GM19240 (cell line): Measurements from ENCODE around the gene TAF1B.
A peak's percentile ranks its signal among the peaks of the same experiment; 100 is the strongest.

ENCODE experiments used
- DNase-seq: peaks from one replicate; pipeline ENCODE4 v3.0.0; 2011; ENCODE audit warnings: low spot score; ENCODE audit not compliant: insufficient read length

The TAF1B gene

GRCh38 chr2:9939587-9940485 lies 96.6 kb downstream of the TAF1B start:
- DNase-seq: no peak

GRCh38 chr2:9941196-9941995 lies 98.1 kb downstream of the TAF1B start:
- no peak for DNase-seq

DNA sequence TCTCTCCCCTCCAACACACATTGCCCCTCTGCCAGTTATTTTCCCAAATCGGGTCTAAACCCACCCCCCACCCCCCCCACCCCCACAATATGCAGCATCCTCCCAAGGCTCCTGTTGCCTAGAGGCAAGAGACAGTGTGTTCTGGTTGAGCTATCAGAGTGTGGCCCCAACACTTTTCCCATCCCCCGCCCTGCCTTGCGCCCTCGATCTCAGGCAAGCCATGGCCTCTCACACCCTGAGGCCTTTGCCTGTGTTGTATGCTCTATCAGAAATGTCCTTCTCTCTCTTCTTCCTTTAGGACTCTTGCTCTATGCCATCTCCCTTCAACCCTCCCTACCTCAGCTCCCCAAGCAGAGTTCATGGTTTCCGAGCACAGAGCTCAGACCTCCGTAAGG lies 98.7 kb downstream of the TAF1B start:
- DNase-seq: no peak

- DNase-seq: no peak
These were observed 101.1 kb downstream of the TAF1B start for GRCh38 chr2:9944330-9944758.

- no peak for DNase-seq
These were observed 102.3 kb downstream of the TAF1B start for GRCh38 chr2:9945596-9945995.

GRCh38 chr2:9946076-9946475 lies 102.8 kb downstream of the TAF1B start:
- DNase-seq: no peak

GRCh38 chr2:9946818-9947217 lies 103.5 kb downstream of the TAF1B start:
- DNase-seq: no peak

- no peak for DNase-seq
These were observed 105.4 kb downstream of the TAF1B start for GRCh38 chr2:9948721-9949120.

- DNase-seq: no peak
These were observed 106.1 kb downstream of the TAF1B start for GRCh38 chr2:9949239-9949991.

- DNase-seq: no peak
These were observed 106.8 kb downstream of the TAF1B start for GRCh38 chr2:9949992-9950520.

DNA sequence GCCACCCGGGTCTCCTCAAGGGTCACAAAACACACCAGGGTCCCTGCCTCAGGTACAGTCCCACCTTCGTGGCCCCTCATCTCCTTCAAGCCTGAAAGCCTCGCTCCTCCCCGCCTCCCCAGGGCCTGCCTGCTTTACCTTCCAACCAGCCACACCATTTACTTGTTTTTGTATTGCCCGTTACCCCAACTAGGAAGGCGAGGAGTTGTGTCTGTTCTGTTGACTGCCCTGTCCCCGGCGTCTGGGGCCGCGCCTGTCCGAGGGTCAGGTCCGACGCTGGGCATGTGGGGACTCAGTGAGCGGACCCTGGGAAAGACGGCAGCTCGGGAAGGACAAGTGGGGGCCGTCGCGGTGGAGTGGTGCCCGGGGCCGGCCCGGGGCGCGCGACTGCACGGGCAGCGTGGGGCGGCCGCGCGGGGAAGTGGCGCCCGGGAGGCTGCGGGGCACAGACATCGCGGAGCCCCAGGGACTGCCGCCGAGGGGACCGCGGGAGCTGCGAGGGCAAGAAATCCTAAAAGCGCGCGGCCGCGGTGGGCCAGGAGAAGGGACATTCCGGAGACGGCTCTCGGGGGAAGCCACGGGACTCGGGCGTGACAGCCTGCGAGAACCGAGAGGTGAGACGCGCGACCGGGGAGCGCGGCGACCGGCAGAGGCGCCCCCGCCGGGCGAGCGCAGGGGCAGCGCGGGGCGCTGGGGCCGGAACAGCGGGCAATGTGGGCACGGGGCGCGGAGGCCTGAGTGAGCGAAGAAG lies 107.4 kb downstream of the TAF1B start:
- DNase-seq: peak; percentile 39

DNA sequence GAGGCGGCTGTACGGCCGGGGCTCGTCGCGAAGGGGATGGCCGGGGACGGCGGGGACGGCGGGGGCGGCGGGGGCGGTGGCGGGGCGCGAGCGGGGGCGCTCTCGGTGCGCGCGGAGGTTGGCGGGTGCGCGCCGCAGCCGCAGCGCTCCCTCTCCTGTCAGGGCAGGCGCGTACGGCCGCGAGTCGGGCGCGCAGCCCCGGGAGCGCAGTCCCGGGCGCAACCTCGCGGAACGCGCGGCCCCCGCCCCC lies 107.9 kb downstream of the TAF1B start:
- no peak for DNase-seq

DNA sequence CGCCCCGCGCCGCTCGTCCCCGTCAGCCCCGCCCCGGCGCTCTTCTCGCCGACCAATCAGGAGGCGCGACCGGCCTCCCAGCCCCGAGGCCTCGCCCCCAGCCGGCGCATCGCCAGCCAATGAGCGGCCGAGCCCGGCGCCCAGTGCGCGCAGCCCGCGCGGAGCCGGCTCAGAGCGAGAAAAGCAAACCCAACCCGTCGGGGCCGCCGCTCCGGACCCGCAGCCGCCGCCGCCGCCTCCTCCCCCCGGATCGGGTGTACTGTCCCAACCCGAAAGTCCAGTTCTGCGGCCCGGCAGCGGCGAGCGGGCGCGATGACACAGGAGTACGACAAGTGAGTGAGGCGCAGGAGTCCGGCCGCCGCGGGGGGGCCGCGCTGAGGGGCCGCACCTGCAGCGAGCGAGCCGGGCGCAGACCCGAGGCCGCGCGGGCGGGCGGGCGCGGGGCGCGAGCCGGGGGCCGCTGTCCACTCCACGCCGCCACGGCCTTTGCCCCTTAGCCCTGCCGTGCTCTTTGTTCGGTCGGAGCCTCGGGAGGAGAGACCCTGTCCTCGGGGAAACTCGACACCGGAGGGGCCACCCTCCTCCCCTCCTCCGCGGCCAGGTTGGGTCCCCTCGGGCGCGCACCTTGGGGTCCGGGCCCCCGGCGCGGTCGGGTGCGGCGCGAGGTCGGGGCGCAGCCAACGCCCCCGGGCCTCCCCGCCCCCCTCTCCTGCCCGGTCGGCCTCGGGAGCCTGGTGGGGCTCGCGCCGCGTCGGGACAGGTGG lies 108.4 kb downstream of the TAF1B start, which contains the start of gene GRHL1:
TSS of gene GRHL1 (plus strand) at position 172 of the 764 bp plus-strand sequence. CDS start at position 313, 141 bp downstream.
- peak; percentile 98 for DNase-seq

DNA sequence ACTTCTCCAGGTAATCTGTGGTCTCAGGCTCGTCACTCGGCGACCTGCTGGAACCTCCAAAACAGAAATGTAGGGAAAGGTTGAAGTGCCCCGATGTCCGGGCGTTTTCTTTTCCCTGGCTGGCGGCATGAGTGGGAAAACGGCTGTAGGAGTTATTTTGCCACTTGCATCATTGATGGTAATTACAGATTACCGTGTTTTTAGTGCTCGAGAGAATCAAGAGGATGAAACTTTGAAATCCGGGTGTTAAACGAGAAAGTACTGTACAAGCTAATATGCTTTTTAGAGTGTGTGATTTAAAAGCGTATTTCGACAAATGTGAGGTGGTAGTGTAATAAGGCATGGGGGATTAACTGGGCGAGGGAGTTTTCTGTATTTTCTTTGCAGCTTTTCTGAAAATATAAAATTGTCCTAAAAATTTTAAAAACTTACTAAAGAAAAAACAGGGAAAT lies 109.0 kb downstream of the TAF1B start:
- DNase-seq: no peak

DNA sequence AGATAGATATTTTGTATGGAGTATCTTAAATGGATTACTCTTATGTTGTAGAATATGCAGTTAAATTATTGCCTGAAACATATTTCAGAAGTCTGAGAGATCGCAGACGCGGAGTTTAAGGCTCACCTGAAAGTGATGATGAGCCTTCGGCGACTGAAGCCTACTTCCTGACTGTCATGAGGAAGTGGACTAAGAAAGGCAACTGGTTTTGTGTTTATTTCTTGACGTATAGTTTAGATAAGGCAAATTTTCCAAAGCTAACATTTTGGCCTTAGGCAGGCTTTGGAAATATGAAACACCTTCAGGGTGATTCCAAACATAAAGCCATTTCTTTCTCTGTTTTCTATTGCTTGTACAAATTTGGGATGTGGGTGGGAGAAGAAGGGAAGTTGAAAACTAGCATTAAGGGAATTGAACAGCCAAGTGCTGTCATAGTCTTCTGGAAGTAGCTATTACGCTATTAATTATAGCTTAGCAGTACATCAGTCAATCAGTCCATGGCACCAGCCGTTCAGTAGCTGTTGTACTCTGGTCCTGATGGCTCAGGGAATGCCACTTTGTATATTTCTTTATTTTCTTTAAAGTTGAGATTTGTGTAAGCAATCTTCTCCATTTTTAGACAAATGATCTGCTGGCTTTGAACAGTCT lies 109.7 kb downstream of the TAF1B start:
- DNase-seq: no peak

DNA sequence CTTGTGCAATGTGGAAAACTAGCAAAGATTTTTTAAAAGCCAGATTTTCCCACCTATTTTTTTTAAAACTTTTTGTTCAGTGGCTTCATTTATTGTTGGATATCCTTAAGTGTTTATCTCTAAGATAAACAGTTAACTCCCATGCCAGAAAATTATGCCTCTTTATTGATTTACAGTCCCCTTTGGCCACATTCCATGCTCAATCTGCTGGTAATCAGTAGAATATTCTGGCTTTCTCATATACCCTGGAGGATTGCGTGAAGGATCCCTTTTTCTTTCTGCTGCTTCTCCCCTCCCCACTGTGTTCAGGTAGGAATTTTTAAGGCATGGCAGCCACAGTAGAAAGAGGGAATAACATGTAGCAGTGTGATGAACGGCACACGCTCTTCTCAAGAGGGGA lies 110.9 kb downstream of the TAF1B start:
- DNase-seq: no peak

DNA sequence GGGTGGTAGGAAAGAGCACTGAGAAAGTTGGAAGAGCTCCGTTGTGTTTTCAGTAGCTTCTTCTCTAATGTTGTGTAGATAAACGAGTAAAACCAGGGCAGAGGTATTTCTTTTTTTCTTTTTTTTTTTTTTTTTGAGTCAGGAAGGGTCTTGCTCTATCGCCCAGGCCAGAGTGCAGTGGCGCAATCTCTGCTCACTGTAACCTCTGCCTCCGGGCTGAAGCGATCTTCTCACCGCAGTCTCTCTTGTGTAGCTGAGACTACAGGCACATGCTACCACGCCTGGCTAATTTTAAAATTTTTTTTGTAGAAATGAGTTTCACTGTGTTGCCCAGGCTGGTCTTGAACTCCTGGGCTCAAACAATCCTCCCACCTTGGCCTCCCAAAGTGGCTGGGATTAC lies 114.8 kb downstream of the TAF1B start:
- no peak for DNase-seq

GRCh38 chr2:9959262-9959661 lies 116.0 kb downstream of the TAF1B start:
- no peak for DNase-seq

DNA sequence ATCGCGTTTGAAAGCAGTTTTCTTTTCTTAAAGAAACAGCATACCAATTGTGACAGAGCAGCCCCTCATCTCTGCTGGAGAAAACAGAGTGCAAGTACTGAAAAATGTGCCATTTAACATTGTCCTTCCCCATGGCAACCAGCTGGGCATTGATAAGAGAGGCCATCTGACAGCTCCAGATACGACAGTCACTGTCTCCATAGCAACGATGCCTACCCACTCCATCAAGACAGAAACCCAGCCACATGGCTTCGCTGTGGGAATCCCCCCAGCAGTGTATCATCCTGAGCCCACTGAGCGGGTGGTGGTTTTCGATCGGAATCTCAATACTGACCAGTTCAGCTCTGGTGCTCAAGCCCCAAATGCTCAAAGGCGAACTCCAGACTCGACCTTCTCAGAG lies 117.7 kb downstream of the TAF1B start:
- no peak for DNase-seq
